ENCODE data around the gene TRAIP.

Gene TRAIP

GRCh38 chr3:49876567-49876966, 20.2 kb upstream of the TRAIP start:
- no peak for DNase-seq (ENCODE audit: low read depth)

- DNase-seq (ENCODE audit: low read depth) = no peak
Measured at GRCh38 chr3:49873623-49874022, 17.3 kb upstream of the TRAIP start.

- no peak for DNase-seq (ENCODE audit: low read depth)
Measured at GRCh38 chr3:49872801-49873281, 16.5 kb upstream of the TRAIP start.

- DNase-seq (ENCODE audit: low read depth) = no peak
Measured at GRCh38 chr3:49871531-49872153, 15.3 kb upstream of the TRAIP start.

GRCh38 chr3:49869525-49870126, 13.3 kb upstream of the TRAIP start, which contains the start of gene CAMKV:
Gene CAMKV, minus strand, starts transcription at chr3:49869906. Its CDS starts 7,518 bp downstream, at chr3:49862388.
- DNase-seq (ENCODE audit: low read depth) = no peak

GRCh38 chr3:49868862-49869466, 12.6 kb upstream of the TRAIP start:
- DNase-seq (ENCODE audit: low read depth) = no peak

GRCh38 chr3:49867871-49868321, 11.5 kb upstream of the TRAIP start:
- no peak for DNase-seq (ENCODE audit: low read depth)

GRCh38 chr3:49867400-49867799, 11.0 kb upstream of the TRAIP start:
- no peak for DNase-seq (ENCODE audit: low read depth)

- DNase-seq (ENCODE audit: low read depth) = no peak
Measured at GRCh38 chr3:49865198-49865784, 8.9 kb upstream of the TRAIP start.

- no peak for DNase-seq (ENCODE audit: low read depth)
Measured at GRCh38 chr3:49864505-49864904, 8.1 kb upstream of the TRAIP start.

GRCh38 chr3:49859576-49860305, 3.4 kb upstream of the TRAIP start:
- DNase-seq (ENCODE audit: low read depth) = no peak

GRCh38 chr3:49855662-49856061, 702 bp downstream of the TRAIP start:
- DNase-seq (ENCODE audit: low read depth) = no peak

GRCh38 chr3:49845694-49846093, 10.7 kb downstream of the TRAIP start:
- DNase-seq (ENCODE audit: low read depth) = no peak

GRCh38 chr3:49844464-49845183, 11.7 kb downstream of the TRAIP start:
- DNase-seq (ENCODE audit: low read depth) = no peak

GRCh38 chr3:49842843-49843517, 13.4 kb downstream of the TRAIP start:
- DNase-seq (ENCODE audit: low read depth) = no peak

- DNase-seq (ENCODE audit: low read depth) = no peak
Measured at GRCh38 chr3:49841806-49842205, 14.6 kb downstream of the TRAIP start.

- peak; percentile 49 for DNase-seq (ENCODE audit: low read depth)
Measured at GRCh38 chr3:49841126-49841696, 15.2 kb downstream of the TRAIP start.

GRCh38 chr3:49840388-49840787, 16.0 kb downstream of the TRAIP start:
- no peak for DNase-seq (ENCODE audit: low read depth)

GRCh38 chr3:49839193-49839809, 17.1 kb downstream of the TRAIP start:
- DNase-seq (ENCODE audit: low read depth) = peak; percentile 54

- no peak for DNase-seq (ENCODE audit: low read depth)
Measured at GRCh38 chr3:49831341-49831740, 25.0 kb downstream of the TRAIP start.
